ENCODE results near the gene SORCS2. TPM values are rescaled to one million over a fixed set of nuclear protein-coding genes. Genes with fewer than 3 reads are reported as not detected.

Gene SORCS2
- total and polyA plus RNA-seq, 2 of the 13 experiments (the other 11 are each of a cell fraction or from before 2014, with no cell fraction given) = 0.82 to 1.0 TPM

DNA sequence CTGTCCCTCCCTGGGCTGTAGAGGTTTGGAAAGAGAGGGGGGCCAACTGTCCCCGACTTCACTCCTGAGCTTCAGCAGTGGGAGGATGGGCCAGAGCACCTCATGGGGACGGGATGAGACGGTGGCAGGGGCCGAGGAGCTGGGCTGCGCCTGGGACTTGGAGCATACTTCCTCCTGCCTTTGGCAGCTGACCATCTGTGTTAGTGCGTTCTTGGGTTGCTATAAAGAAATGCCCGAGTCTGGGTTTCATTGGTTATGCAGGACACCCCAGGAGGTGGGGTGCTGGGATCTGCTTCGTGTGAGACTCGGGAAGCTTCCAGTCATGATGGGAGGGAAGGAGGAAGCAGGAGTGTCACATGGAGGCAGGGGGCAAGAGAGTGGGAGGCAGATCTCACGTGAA, 235.0 kb downstream of the SORCS2 start (continued):
- TF ChIP-seq HNF1A (IDR thresholded peaks at IDR 0.05; ENCODE audit: low read depth) = no peak
- TF ChIP-seq HNF1A (CRISPR knock-in tag; IDR thresholded peaks at IDR 0.05; ENCODE audit: borderline replicate concordance) = no peak
- no peak for TF ChIP-seq CC2D1A (CRISPR knock-in tag; IDR thresholded peaks at IDR 0.05)
- no peak for TF ChIP-seq HOXA9 (CRISPR knock-in tag; IDR thresholded peaks at IDR 0.05; ENCODE audit: borderline replicate concordance)
- no peak for TF ChIP-seq MXD1 (CRISPR knock-in tag; IDR thresholded peaks at IDR 0.05)
- TF ChIP-seq ZNF205 (CRISPR knock-in tag; IDR thresholded peaks at IDR 0.05) = no peak
- no peak for TF ChIP-seq ZNF687 (CRISPR knock-in tag; IDR thresholded peaks at IDR 0.05)
- TF ChIP-seq, protein P1, sequence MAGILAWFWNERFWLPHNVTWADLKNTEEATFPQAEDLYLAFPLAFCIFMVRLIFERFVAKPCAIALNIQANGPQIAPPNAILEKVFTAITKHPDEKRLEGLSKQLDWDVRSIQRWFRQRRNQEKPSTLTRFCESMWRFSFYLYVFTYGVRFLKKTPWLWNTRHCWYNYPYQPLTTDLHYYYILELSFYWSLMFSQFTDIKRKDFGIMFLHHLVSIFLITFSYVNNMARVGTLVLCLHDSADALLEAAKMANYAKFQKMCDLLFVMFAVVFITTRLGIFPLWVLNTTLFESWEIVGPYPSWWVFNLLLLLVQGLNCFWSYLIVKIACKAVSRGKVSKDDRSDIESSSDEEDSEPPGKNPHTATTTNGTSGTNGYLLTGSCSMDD (CRISPR knock-in tag; IDR thresholded peaks at IDR 0.05) = no peak
- no peak for TF ChIP-seq DPF2 (CRISPR knock-in tag; IDR thresholded peaks at IDR 0.05; ENCODE audit: borderline replicate concordance, low read depth)
- no peak for TF ChIP-seq ZFY (CRISPR knock-in tag; IDR thresholded peaks at IDR 0.05)
- TF ChIP-seq, protein P2, sequence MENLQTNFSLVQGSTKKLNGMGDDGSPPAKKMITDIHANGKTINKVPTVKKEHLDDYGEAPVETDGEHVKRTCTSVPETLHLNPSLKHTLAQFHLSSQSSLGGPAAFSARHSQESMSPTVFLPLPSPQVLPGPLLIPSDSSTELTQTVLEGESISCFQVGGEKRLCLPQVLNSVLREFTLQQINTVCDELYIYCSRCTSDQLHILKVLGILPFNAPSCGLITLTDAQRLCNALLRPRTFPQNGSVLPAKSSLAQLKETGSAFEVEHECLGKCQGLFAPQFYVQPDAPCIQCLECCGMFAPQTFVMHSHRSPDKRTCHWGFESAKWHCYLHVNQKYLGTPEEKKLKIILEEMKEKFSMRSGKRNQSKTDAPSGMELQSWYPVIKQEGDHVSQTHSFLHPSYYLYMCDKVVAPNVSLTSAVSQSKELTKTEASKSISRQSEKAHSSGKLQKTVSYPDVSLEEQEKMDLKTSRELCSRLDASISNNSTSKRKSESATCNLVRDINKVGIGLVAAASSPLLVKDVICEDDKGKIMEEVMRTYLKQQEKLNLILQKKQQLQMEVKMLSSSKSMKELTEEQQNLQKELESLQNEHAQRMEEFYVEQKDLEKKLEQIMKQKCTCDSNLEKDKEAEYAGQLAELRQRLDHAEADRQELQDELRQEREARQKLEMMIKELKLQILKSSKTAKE (CRISPR knock-in tag; IDR thresholded peaks at IDR 0.05; ENCODE audit: borderline replicate concordance) = no peak
- TF ChIP-seq ZMYM3 (CRISPR knock-in tag; IDR thresholded peaks at IDR 0.05) = no peak
- TF ChIP-seq ZNF33B (CRISPR knock-in tag; IDR thresholded peaks at IDR 0.05) = no peak
- TF ChIP-seq HOXD1 (CRISPR knock-in tag; IDR thresholded peaks at IDR 0.05) = no peak
- TF ChIP-seq EP300 (IDR thresholded peaks at IDR 0.05; ENCODE audit: low read depth in 2 of 2, low read length in 2 of 2) = no peak
- TF ChIP-seq EP300 (CRISPR knock-in tag; IDR thresholded peaks at IDR 0.05; ENCODE audit: borderline replicate concordance) = no peak
- TF ChIP-seq, protein P3, sequence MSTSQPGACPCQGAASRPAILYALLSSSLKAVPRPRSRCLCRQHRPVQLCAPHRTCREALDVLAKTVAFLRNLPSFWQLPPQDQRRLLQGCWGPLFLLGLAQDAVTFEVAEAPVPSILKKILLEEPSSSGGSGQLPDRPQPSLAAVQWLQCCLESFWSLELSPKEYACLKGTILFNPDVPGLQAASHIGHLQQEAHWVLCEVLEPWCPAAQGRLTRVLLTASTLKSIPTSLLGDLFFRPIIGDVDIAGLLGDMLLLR (CRISPR knock-in tag; IDR thresholded peaks at IDR 0.05) = no peak
- no peak for TF ChIP-seq U2AF1 (optimal IDR thresholded peaks at IDR 0.05; ENCODE audit: low read depth, low read length)
- no peak for TF ChIP-seq NBN (conservative IDR thresholded peaks at IDR 0.05)
